ENCODE data around the gene MELK. TPM values are rescaled to one million over a fixed set of nuclear protein-coding genes. Genes with fewer than 3 reads are reported as not detected.

MELK gene
- total and polyA plus RNA-seq, 10 of the 15 experiments (the other 5 are each of a cell fraction or from before 2014, with no cell fraction given): 38.7 to 80.3 (median 51.6) TPM

DNA sequence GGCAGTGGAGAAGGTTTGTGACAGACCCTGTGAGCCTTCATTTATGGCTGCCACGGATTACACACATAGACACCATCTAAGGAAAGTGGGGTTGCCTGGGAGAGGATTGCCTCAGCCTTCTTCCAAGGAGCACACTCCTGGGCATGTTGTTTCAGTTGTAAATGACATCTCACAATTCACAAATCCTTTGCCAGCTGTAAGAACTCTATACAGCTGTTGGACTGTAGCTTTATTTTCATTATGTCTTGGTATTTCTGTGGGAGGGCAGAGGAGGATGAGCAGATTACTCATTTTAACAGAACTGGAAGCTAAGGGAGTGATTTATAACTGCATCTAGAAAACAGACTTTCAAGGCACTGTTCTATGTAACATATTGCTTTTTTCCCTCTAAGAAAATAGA lies 25.6 kb downstream of the MELK start:
- Histone ChIP-seq H4K20me1 (ENCODE audit: control insufficient read depth, insufficient read depth) (no peaks in the 10 kb centered on the region), H3K9ac (ENCODE audit: control insufficient read depth, insufficient read depth, low read length) (no peak overlapping the region), H3K79me2 (ENCODE audit: control insufficient read depth, insufficient read depth, low read length) (peaks cover 3% of the 10 kb centered on the region; the same call in 1 of the 2 replicates), H3K27me3 (replicated peaks in 1 of 2; ENCODE audit: control insufficient read depth in 2 of 2, insufficient read depth in 2 of 2, low read length in 1 of 2) (no peaks in the 10 kb centered on the region), H3K4me3 (no peak overlapping the region), H3K4me2 (ENCODE audit: control insufficient read depth, insufficient read depth) (no peak overlapping the region), H3K36me3 (ENCODE audit: control insufficient read depth in 2 of 2, insufficient read depth in 2 of 2, low read length in 1 of 2) (peaks cover 2 to 7% of the 10 kb centered on the region in 2 experiments), H3K4me1 (ENCODE audit: control insufficient read depth, insufficient read depth, low read length) (peaks cover 5% of the 10 kb centered on the region), H3K27ac (ENCODE audit: control insufficient read depth, insufficient read depth) (no peak overlapping the region), H2AFZ (ENCODE audit: control insufficient read depth, low read depth, low read length) (no peak overlapping the region), H3K9me3 (replicated peaks; ENCODE audit: control insufficient read depth, insufficient read depth, low read length) (no peaks in the 10 kb centered on the region)
- no TSS peak for BruUV-seq (replicated peaks)
- in situ Hi-C loops (cut with MboI) (no loop called here), intact Hi-C loops (cut with micrococcal nuclease; ENCODE audit: unreplicated experiment) (no loop called here)
- FAIRE-seq: no peak
- CTCF ChIA-PET: interaction anchor here (0.7 to 1.8 kb wide), 5 partner anchors 9 to 130 kb away, joined by 3 to 7 read pairs (median 3); no protein-coding TSS in a partner anchor
- no peak for TF ChIP-seq ZNF592 (IDR thresholded peaks at IDR 0.05)
- TF ChIP-seq, protein P1, sequence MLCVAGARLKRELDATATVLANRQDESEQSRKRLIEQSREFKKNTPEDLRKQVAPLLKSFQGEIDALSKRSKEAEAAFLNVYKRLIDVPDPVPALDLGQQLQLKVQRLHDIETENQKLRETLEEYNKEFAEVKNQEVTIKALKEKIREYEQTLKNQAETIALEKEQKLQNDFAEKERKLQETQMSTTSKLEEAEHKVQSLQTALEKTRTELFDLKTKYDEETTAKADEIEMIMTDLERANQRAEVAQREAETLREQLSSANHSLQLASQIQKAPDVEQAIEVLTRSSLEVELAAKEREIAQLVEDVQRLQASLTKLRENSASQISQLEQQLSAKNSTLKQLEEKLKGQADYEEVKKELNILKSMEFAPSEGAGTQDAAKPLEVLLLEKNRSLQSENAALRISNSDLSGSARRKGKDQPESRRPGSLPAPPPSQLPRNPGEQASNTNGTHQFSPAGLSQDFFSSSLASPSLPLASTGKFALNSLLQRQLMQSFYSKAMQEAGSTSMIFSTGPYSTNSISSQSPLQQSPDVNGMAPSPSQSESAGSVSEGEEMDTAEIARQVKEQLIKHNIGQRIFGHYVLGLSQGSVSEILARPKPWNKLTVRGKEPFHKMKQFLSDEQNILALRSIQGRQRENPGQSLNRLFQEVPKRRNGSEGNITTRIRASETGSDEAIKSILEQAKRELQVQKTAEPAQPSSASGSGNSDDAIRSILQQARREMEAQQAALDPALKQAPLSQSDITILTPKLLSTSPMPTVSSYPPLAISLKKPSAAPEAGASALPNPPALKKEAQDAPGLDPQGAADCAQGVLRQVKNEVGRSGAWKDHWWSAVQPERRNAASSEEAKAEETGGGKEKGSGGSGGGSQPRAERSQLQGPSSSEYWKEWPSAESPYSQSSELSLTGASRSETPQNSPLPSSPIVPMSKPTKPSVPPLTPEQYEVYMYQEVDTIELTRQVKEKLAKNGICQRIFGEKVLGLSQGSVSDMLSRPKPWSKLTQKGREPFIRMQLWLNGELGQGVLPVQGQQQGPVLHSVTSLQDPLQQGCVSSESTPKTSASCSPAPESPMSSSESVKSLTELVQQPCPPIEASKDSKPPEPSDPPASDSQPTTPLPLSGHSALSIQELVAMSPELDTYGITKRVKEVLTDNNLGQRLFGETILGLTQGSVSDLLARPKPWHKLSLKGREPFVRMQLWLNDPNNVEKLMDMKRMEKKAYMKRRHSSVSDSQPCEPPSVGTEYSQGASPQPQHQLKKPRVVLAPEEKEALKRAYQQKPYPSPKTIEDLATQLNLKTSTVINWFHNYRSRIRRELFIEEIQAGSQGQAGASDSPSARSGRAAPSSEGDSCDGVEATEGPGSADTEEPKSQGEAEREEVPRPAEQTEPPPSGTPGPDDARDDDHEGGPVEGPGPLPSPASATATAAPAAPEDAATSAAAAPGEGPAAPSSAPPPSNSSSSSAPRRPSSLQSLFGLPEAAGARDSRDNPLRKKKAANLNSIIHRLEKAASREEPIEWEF (IDR thresholded peaks at IDR 0.05; ENCODE audit: insufficient replicate concordance, low read depth, low read length): no peak
- no peak for TF ChIP-seq RELA (IDR thresholded peaks at IDR 0.05; ENCODE audit: borderline replicate concordance, partially characterized antibody)
- no peak for TF ChIP-seq MEF2A (IDR thresholded peaks at IDR 0.05; ENCODE audit: insufficient read depth, low read depth, low read length)
- TF ChIP-seq ZNF207 (IDR thresholded peaks at IDR 0.05; ENCODE audit: borderline replicate concordance): no peak
- TF ChIP-seq IKZF2 (IDR thresholded peaks at IDR 0.05): no peak
- no peak for TF ChIP-seq TARDBP (IDR thresholded peaks at IDR 0.05; ENCODE audit: borderline replicate concordance)
- no peak for TF ChIP-seq CBFB (IDR thresholded peaks at IDR 0.05; ENCODE audit: low read depth)
- no peak for TF ChIP-seq TCF3 (IDR thresholded peaks at IDR 0.05; ENCODE audit: borderline replicate concordance, insufficient read depth, low read depth, low read length)
- WGBS (ENCODE audit: insufficient coverage, insufficient replicate concordance, low lambda C conversion rate, missing lambda C conversion rate): 100% methylated on average over 1 of the region's 1 CpG
- ATAC-seq: no peak
- DNase-seq (ENCODE audit: low read depth, low spot score): no peak
- POLR2A ChIA-PET: no interaction called here
- SMC1A ChIA-PET (ENCODE audit: uncharacterized antibody, unreplicated experiment): interaction anchor here (0.6 to 2.3 kb wide), 4 partner anchors 28 to 193 kb away, joined by 3 to 5 read pairs (median 4); no protein-coding TSS in a partner anchor
- RAD21 ChIA-PET (ENCODE audit: unreplicated experiment): interaction anchor here (1.8 kb wide), 1 partner anchor 131 kb away, joined by 5 read pairs; no protein-coding TSS in a partner anchor

All from GM12878 (cell line).